BJ (cell line): ENCODE results near the gene KRTAP10-11. TPM values are rescaled to one million over a fixed set of nuclear protein-coding genes. Genes with fewer than 3 reads are reported as not detected.

Experiments
- CTCF ChIA-PET: fragments of 350-600 bp; formaldehyde crosslinking; extraction: SDS; loops from one replicate; lab custom pipeline; 2021; ENCODE audit warnings: antibody characterized with exemption, inconsistent platforms; lab: Yijun Ruan, JAX
- POLR2A ChIA-PET: fragments of 300-600 bp; sonication (Branson Sonifier 250); formaldehyde crosslinking; extraction: SDS; loops from one replicate; lab custom pipeline; 2021; ENCODE audit warnings: antibody characterized with exemption; lab: Charles Lee
- DNase-seq: peaks from one replicate; pipeline ENCODE4 v3.0.0-alpha.2; 2011; ENCODE audit warnings: low read depth
- H3K27me3 ChIP-seq: 2 replicates; pipeline ENCODE4 v1.6.0; 2011; ENCODE audit warnings: low read length; ENCODE audit not compliant: control insufficient read depth, insufficient read depth
- H3K36me3 ChIP-seq: 2 replicates; pipeline ENCODE4 v1.5.1; 2011; ENCODE audit warnings: low read length; ENCODE audit not compliant: control insufficient read depth, insufficient read depth
- H3K4me3 ChIP-seq: 2 replicates; pipeline ENCODE4 v1.5.1; 2011; ENCODE audit warnings: low read depth, mild to moderate bottlenecking, control low read depth, low read length
- polyA plus RNA-seq: library from polyadenylated mRNA; depleted of rRNA; stranded (reverse); fragments of >200 nt; gene quantifications from 2 replicates; pipeline ENCODE4 v1.2.3, GENCODE V29; 2011
- TF ChIP-seq, protein P1 (sequence below): IDR thresholded peaks from 2 replicates; pipeline ENCODE4 v1.5.1; 2011; ENCODE audit warnings: low read depth, mild to moderate bottlenecking, control low read depth, inconsistent platforms, low read length, moderate library complexity; ENCODE audit not compliant: insufficient read depth

KRTAP10-11 gene
- polyA plus RNA-seq, 1 experiment: not detected

- Histone ChIP-seq H3K27me3 (no peaks in the 10 kb centered on the region), H3K36me3 (no peaks in the 10 kb centered on the region), H3K4me3 (no peak overlapping the region)
- ChIA-PET POLR2A (no interaction called here), CTCF (interaction anchor here (0.6 kb wide), 1 partner anchor 90 kb away, joined by 3 read pairs; no protein-coding TSS in a partner anchor)
- no peak for DNase-seq
- TF ChIP-seq, protein P1, sequence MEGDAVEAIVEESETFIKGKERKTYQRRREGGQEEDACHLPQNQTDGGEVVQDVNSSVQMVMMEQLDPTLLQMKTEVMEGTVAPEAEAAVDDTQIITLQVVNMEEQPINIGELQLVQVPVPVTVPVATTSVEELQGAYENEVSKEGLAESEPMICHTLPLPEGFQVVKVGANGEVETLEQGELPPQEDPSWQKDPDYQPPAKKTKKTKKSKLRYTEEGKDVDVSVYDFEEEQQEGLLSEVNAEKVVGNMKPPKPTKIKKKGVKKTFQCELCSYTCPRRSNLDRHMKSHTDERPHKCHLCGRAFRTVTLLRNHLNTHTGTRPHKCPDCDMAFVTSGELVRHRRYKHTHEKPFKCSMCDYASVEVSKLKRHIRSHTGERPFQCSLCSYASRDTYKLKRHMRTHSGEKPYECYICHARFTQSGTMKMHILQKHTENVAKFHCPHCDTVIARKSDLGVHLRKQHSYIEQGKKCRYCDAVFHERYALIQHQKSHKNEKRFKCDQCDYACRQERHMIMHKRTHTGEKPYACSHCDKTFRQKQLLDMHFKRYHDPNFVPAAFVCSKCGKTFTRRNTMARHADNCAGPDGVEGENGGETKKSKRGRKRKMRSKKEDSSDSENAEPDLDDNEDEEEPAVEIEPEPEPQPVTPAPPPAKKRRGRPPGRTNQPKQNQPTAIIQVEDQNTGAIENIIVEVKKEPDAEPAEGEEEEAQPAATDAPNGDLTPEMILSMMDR: no peak
These were observed 973 bp downstream of the KRTAP10-11 start for GRCh38 chr21:44647222-44647552.

DNA sequence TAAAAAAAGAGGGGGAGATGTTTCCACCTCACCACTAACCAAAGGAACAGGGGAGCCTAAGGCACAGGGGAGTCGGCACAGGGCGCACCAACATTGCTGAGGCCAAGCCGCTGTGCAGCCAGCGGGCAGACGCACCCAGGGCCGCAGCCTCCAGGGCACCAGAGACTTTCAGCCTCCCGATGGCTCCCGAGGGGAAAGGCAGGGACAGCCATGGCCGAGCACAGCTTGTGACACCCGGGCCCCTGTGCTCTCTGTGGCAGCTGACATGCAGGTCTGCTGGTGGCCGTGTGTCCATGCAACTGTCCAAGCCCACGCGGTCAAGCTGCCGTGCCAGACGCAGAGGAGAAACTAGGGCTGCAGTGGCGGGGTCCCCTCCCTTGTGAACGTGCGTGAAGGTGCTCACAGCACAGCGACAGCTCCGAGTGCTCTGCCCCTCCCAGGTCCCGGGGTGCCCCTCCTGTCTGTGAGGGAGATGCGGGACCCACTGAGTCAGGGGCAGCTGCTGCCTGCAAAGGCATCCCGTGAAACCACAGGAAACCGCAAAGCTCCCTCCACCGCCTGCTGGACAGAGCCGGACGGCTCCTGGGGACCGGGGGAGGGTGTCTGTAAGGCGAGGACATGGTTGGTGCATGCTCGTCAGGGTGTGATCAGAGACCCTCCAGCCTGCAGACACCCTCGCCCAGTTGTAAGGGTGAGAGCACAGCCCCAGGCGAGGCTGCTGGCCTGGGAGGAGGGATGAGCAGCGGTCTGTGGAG, 2.5 kb downstream of the KRTAP10-11 start:
- no peak for DNase-seq
- Histone ChIP-seq H3K27me3 (no peaks in the 10 kb centered on the region), H3K4me3 (no peak overlapping the region), H3K36me3 (no peaks in the 10 kb centered on the region)
- TF ChIP-seq, protein P1: no peak
- ChIA-PET CTCF (no interaction called here), POLR2A (no interaction called here)

DNA sequence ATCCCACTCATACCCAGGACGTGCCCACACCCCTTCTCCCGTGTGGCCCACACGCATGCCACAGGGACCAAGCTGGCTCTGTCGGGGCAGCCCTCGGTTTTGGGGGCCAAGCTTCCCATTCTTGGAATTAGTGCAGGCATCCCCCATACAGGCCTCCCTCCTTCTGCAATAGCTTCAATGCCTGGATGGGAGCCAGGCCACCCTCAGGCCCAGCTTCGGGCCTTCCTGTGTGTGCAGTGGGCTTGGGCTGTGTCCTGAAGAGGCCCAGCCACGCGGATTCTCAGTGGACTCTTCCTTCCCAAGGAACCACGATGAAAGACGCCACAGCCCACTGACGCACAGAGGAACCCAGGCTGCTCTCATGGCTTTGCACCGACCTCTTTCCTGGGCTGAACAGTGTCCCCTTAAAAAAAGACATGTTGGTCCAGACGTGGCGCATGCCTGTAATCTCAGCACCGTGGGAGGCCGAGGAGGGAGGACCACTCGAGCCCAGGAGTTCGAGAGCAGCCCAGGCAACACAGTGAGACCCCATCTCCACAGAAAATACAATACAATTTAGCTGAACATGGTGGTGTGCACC, 3.4 kb downstream of the KRTAP10-11 start:
- ChIA-PET CTCF (no interaction called here), POLR2A (no interaction called here)

DNA sequence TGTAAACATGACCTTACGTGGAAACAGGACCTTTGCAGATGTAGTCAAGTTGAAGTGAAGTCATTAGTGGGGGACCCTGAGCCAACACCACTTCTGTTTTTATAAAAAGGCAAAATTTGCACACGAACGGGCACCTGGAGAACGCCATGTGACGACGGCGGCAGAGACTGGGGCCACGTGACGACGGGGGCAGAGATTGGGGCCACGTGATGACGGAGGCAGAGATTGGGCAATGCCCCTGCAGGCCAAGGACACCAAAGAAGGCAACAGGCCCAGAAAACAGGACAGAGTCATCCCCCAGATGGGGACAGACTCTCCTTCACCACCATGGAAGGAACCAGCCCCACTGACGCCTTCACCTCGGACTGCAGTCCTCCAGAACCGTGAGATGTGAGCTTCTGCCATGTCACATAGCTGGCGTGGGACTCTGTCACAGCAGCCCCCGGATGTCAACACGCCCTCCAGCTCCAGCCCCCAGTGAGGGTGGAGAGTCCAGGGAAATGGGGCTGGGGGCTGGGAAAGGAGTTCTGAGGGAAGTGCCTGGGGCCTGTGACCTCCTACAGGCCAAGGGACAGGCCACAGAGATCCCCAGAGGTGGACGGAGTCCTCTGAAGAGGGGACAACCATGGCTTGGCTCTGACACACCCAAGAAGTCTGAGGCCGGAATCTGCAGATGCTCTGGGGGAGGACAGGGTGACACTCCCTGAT, 4.2 kb downstream of the KRTAP10-11 start:
- TF ChIP-seq, protein P1: no peak
- DNase-seq: no peak
- Histone ChIP-seq H3K27me3 (no peaks in the 10 kb centered on the region), H3K4me3 (no peak overlapping the region), H3K36me3 (no peaks in the 10 kb centered on the region)
- POLR2A ChIA-PET: no interaction called here
- CTCF ChIA-PET: no interaction called here

More for the DNA sequence above, 3.4 kb downstream of the KRTAP10-11 start:
- H3K36me3 ChIP-seq: no peaks in the 10 kb centered on the region
- no peak for DNase-seq
- no peak overlapping the region for H3K4me3 ChIP-seq
- TF ChIP-seq, protein P1: no peak
- H3K27me3 ChIP-seq: no peaks in the 10 kb centered on the region
